H9 (cell line): Measurements from ENCODE around the gene LTF. TPM values are rescaled to one million over a fixed set of nuclear protein-coding genes. Genes with fewer than 3 reads are reported as not detected.

Experiments
- DNase-seq: peaks from one replicate; pipeline ENCODE4 v3.0.0-alpha.2; 2017
- H2AFZ ChIP-seq: one replicate; pipeline ENCODE4 v1.6.1; 2013; ENCODE audit warnings: mild to moderate bottlenecking, low read length, control low read depth, moderate library complexity
- H2AK5ac ChIP-seq: 2 replicates; pipeline ENCODE4 v1.6.1; 2013; ENCODE audit warnings: low read length, control low read depth, mixed read lengths; ENCODE audit not compliant: insufficient read length
- H2BK120ac ChIP-seq: one replicate; pipeline ENCODE4 v1.6.1; 2013; ENCODE audit warnings: low read depth, mild to moderate bottlenecking, low read length, control low read depth, inconsistent platforms; ENCODE audit not compliant: poor library complexity, severe bottlenecking
- H2BK12ac ChIP-seq: 2 replicates; pipeline ENCODE4 v1.6.1; 2013; ENCODE audit warnings: low read length, control low read depth, mixed read lengths, low read depth; ENCODE audit not compliant: insufficient read length
- H2BK15ac ChIP-seq: 2 replicates; pipeline ENCODE4 v1.6.1; 2013; ENCODE audit warnings: low read depth, low read length, control low read depth
- H2BK20ac ChIP-seq: one replicate; pipeline ENCODE4 v1.6.1; 2013; ENCODE audit warnings: low read depth, mild to moderate bottlenecking, low read length, control low read depth, inconsistent platforms; ENCODE audit not compliant: poor library complexity, severe bottlenecking
- H2BK5ac ChIP-seq: 2 replicates; pipeline ENCODE4 v1.6.1; 2013; ENCODE audit warnings: low read length, control low read depth, mixed read lengths; ENCODE audit not compliant: insufficient read length
- H3K14ac ChIP-seq: 2 replicates; pipeline ENCODE4 v1.6.1; 2013; ENCODE audit warnings: low read length, control low read depth; ENCODE audit not compliant: insufficient read depth
- H3K18ac ChIP-seq: 2 replicates; pipeline ENCODE4 v1.6.1; 2013; ENCODE audit warnings: low read depth, mild to moderate bottlenecking, mixed read lengths, low read length, control low read depth; ENCODE audit not compliant: insufficient read length
- H3K23ac ChIP-seq: 2 replicates; pipeline ENCODE4 v1.6.1; 2013; ENCODE audit warnings: low read length, control low read depth, mixed read lengths, low read depth; ENCODE audit not compliant: insufficient read length
- H3K23me2 ChIP-seq: 2 replicates; pipeline ENCODE4 v1.6.1; 2013; ENCODE audit warnings: low read depth, mild to moderate bottlenecking, mixed read lengths, low read length, control low read depth; ENCODE audit not compliant: insufficient read length, poor library complexity, severe bottlenecking
- H3K27ac ChIP-seq: 2 replicates; pipeline ENCODE4 v1.5.1; 2013; ENCODE audit warnings: low read length, control low read depth, mixed read lengths, low read depth; ENCODE audit not compliant: insufficient read length
- H3K27me3 ChIP-seq: 2 replicates; pipeline ENCODE4 v1.6.1; 2013; ENCODE audit warnings: low read length, control low read depth, inconsistent platforms; ENCODE audit not compliant: insufficient read depth
- H3K4ac ChIP-seq: 2 replicates; pipeline ENCODE4 v1.6.1; 2013; ENCODE audit warnings: low read depth, mild to moderate bottlenecking, control low read depth, inconsistent platforms, low read length, moderate library complexity
- H3K4me1 ChIP-seq: 2 replicates; pipeline ENCODE4 v1.6.1; 2013; ENCODE audit warnings: low read length, control low read depth, inconsistent platforms; ENCODE audit not compliant: insufficient read depth
- H3K4me2 ChIP-seq: 2 replicates; pipeline ENCODE4 v1.6.1; 2013; ENCODE audit warnings: low read length, control low read depth, mixed read lengths; ENCODE audit not compliant: insufficient read length, insufficient read depth
- H3K56ac ChIP-seq: 2 replicates; pipeline ENCODE4 v1.6.1; 2013; ENCODE audit warnings: low read depth, mild to moderate bottlenecking, mixed read lengths, low read length, control low read depth; ENCODE audit not compliant: insufficient read length
- H3K79me1 ChIP-seq: 2 replicates; pipeline ENCODE4 v1.6.1; 2013; ENCODE audit warnings: low read depth, mild to moderate bottlenecking, moderate library complexity, low read length, control low read depth, inconsistent platforms; ENCODE audit not compliant: insufficient read depth, poor library complexity, severe bottlenecking
- H3K79me2 ChIP-seq: 2 replicates; pipeline ENCODE4 v1.6.1; 2013; ENCODE audit warnings: low read length, control low read depth, inconsistent platforms; ENCODE audit not compliant: insufficient read depth
- H3K9ac ChIP-seq: 2 replicates; pipeline ENCODE4 v1.6.1; 2013; ENCODE audit warnings: low read length, control low read depth, mixed read lengths; ENCODE audit not compliant: insufficient read length; ENCODE audit errors: extremely low read depth
- H3K9me3 ChIP-seq: one replicate; pipeline ENCODE4 v1.6.1; 2013; ENCODE audit warnings: low read depth, low read length, inconsistent platforms; ENCODE audit not compliant: control insufficient read depth
- H3T11ph ChIP-seq: one replicate; pipeline ENCODE4 v1.6.1; 2013; ENCODE audit warnings: mild to moderate bottlenecking, low read length, control low read depth, inconsistent platforms
- H4K20me1 ChIP-seq: one replicate; pipeline ENCODE4 v1.6.1; 2013; ENCODE audit not compliant: control insufficient read depth, insufficient read length, insufficient read depth
- H4K5ac ChIP-seq: 2 replicates; pipeline ENCODE4 v1.6.1; 2013; ENCODE audit warnings: low read depth, mild to moderate bottlenecking, mixed read lengths, low read length, control low read depth; ENCODE audit not compliant: insufficient read length
- H4K8ac ChIP-seq: replicated peaks from 2 replicates; pipeline ENCODE4 v1.6.1; 2013; ENCODE audit warnings: low read length, control low read depth, mixed read lengths, low read depth; ENCODE audit not compliant: insufficient read length
- H4K91ac ChIP-seq: 2 replicates; pipeline ENCODE4 v1.6.1; 2013; ENCODE audit warnings: low read depth, mild to moderate bottlenecking, moderate library complexity, mixed read lengths, low read length, control low read depth; ENCODE audit not compliant: insufficient read length
- H3K27ac Mint-ChIP-seq, 3 experiments: 2 replicates in 2 of 3; 3 replicates in 1 of 3; pipeline ENCODE4 v1.8.0; 2020 to 2021; ENCODE audit warnings: mixed read lengths in 3 of 3, mild to moderate bottlenecking in 1 of 3, moderate library complexity in 1 of 3
- H3K27me3 Mint-ChIP-seq: 2 replicates; pipeline ENCODE4 v1.8.0; 2021; ENCODE audit warnings: low read depth, mild to moderate bottlenecking, moderate library complexity, mixed read lengths
- H3K36me3 Mint-ChIP-seq, 3 experiments: 2 replicates in 2 of 3; 3 replicates in 1 of 3; pipeline ENCODE4 v1.8.0; 2020 to 2021; ENCODE audit warnings: low read depth in 3 of 3, mixed read lengths in 3 of 3; ENCODE audit not compliant: insufficient read depth in 1 of 3
- H3K4me1 Mint-ChIP-seq, 2 experiments: 2 replicates each; pipeline ENCODE4 v1.8.0; 2020; ENCODE audit warnings: mixed read lengths in 2 of 2
- H3K4me3 Mint-ChIP-seq, 2 experiments: 2 replicates in 1 of 2; 3 replicates in 1 of 2; pipeline ENCODE4 v1.8.0; 2020 to 2021; ENCODE audit warnings: mild to moderate bottlenecking in 2 of 2, mixed read lengths in 2 of 2, moderate library complexity in 1 of 2
- H3K9me3 Mint-ChIP-seq, 2 experiments: 2 replicates in 1 of 2; 3 replicates in 1 of 2; pipeline ENCODE4 v1.8.0; 2020; ENCODE audit warnings: mild to moderate bottlenecking in 2 of 2, mixed read lengths in 2 of 2, moderate library complexity in 1 of 2
- WGBS: extraction: QIAGEN DNeasy Blood & Tissue Kit; methylation state at CpG from one replicate; pipeline ENCODE4 v1.1.7; 2013; ENCODE audit warnings: missing lambda C conversion rate, low lambda C conversion rate, mixed read lengths; ENCODE audit not compliant: insufficient read length; ENCODE audit errors: extremely low coverage; 5-methylcytosine and 5-hydroxymethylcytosine counted together
- total RNA-seq: library from RNA; stranded (reverse); gene quantifications from 2 replicates; pipeline ENCODE4 v1.2.1, GENCODE V29; 2021
- TF ChIP-seq, protein P1 (sequence below): fragments of 200-600 bp; sonication (generic); conservative IDR thresholded peaks from 3 replicates; pipeline ENCODE4 v1.8.0; 2021; ENCODE audit warnings: antibody characterized with exemption, mild to moderate bottlenecking

The LTF gene
- total RNA-seq, 1 experiment from 2014 or later, result not detected

DNA sequence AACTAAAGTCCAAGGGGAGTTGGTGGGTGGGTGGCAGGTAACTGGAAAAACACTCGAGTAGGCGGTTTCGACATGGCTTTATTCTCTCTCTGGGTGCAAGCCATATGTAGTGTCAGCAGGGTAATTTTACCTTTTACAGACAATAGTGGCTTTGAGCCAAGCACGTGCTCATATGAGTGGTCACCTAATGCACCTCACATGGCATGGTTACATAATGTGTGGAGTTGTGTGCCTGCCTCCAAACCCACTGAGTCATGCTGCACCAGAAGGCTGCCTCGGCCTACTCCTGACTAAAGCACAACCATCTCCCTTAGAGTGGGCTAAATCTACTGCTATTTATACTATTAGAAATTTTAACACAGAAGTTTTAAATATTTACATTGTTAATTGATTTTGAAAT, 41.1 kb downstream of the LTF start:
- Histone ChIP-seq H3K56ac (no peak overlapping the region), H3K23me2 (no peaks in the 10 kb centered on the region), H2BK12ac (no peak overlapping the region), H3K79me2 (no peaks in the 10 kb centered on the region), H4K8ac (no peak overlapping the region), H2BK5ac (no peak overlapping the region), H3K27ac (no peak overlapping the region), H2BK120ac (no peak overlapping the region), H2AK5ac (no peak overlapping the region), H3K4me2 (no peak overlapping the region), H4K5ac (no peak overlapping the region), H3K9me3 (no peaks in the 10 kb centered on the region), H3K14ac (no peak overlapping the region; the same call in 1 of the 2 replicates), H3K4ac (no peak overlapping the region), H3K23ac (no peak overlapping the region), H3K9ac (no peak overlapping the region), H3K27me3 (no peaks in the 10 kb centered on the region), H2BK15ac (no peak overlapping the region), H2BK20ac (no peak overlapping the region), H3K18ac (no peak overlapping the region), H3K4me1 (no peaks in the 10 kb centered on the region), H4K91ac (no peak overlapping the region), H4K20me1 (no peaks in the 10 kb centered on the region), H3T11ph (no peak overlapping the region), H3K79me1 (no peaks in the 10 kb centered on the region), H2AFZ (no peak overlapping the region)
- no CpG with 5 or more reads among the region's 5 CpGs for WGBS
- Mint-ChIP-seq H3K36me3 (no peaks in the 10 kb centered on the region), H3K4me1 (peaks cover 14 to 16% of the 10 kb centered on the region in 2 experiments), H3K9me3 (no peaks in the 10 kb centered on the region), H3K4me3 (no peak overlapping the region), H3K27me3 (no peaks in the 10 kb centered on the region), H3K27ac (no peak overlapping the region)
- no peak for DNase-seq
- TF ChIP-seq, protein P1, sequence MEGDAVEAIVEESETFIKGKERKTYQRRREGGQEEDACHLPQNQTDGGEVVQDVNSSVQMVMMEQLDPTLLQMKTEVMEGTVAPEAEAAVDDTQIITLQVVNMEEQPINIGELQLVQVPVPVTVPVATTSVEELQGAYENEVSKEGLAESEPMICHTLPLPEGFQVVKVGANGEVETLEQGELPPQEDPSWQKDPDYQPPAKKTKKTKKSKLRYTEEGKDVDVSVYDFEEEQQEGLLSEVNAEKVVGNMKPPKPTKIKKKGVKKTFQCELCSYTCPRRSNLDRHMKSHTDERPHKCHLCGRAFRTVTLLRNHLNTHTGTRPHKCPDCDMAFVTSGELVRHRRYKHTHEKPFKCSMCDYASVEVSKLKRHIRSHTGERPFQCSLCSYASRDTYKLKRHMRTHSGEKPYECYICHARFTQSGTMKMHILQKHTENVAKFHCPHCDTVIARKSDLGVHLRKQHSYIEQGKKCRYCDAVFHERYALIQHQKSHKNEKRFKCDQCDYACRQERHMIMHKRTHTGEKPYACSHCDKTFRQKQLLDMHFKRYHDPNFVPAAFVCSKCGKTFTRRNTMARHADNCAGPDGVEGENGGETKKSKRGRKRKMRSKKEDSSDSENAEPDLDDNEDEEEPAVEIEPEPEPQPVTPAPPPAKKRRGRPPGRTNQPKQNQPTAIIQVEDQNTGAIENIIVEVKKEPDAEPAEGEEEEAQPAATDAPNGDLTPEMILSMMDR, result no peak
